Neural cell (in vitro differentiated cells): ENCODE measurements around the gene HERC3. TPM values are rescaled to one million over a fixed set of nuclear protein-coding genes. Genes with fewer than 3 reads are reported as not detected.

ENCODE experiments used
- H2AFZ ChIP-seq: fragments of 200-600, 300-800 bp; sonication (generic), shearing (Covaris generic); 2 replicates; pipeline ENCODE4 v1.6.0; 2014; ENCODE audit warnings: low read depth, mild to moderate bottlenecking, antibody characterized with exemption, low read length, moderate library complexity
- H3F3A ChIP-seq: fragments of 200-600 bp; shearing (Covaris generic); 2 replicates; pipeline ENCODE4 v1.6.1; 2016; ENCODE audit warnings: mild to moderate bottlenecking, moderate library complexity, mixed read lengths, antibody characterized with exemption, low read length; ENCODE audit not compliant: insufficient read depth, poor library complexity, severe bottlenecking
- H3K27ac ChIP-seq: fragments of 200-600, 300-800 bp; sonication (generic), shearing (Covaris generic); 2 replicates; pipeline ENCODE4 v1.5.1; 2014; ENCODE audit warnings: mild to moderate bottlenecking, low read length, moderate library complexity
- H3K27me3 ChIP-seq: fragments of 300-800, 200-600 bp; sonication (generic), shearing (Covaris generic); 2 replicates; pipeline ENCODE4 v1.6.0; 2014; ENCODE audit warnings: mild to moderate bottlenecking, low read depth, low read length, moderate library complexity; ENCODE audit not compliant: insufficient read depth
- H3K36me3 ChIP-seq: fragments of 300-800, 200-600 bp; sonication (generic), shearing (Covaris generic); 2 replicates; pipeline ENCODE4 v1.5.1; 2014; ENCODE audit warnings: mild to moderate bottlenecking, antibody characterized with exemption, low read length, moderate library complexity; ENCODE audit not compliant: insufficient read depth
- H3K4me2 ChIP-seq: fragments of 300-800, 200-600 bp; sonication (generic), shearing (Covaris generic); 2 replicates; pipeline ENCODE4 v1.6.0; 2014; ENCODE audit warnings: mild to moderate bottlenecking, low read length
- H3K4me3 ChIP-seq: fragments of 300-800, 200-600 bp; sonication (generic), shearing (Covaris generic); 2 replicates; pipeline ENCODE4 v1.5.1; 2014; ENCODE audit warnings: mild to moderate bottlenecking, low read length, moderate library complexity
- H3K79me2 ChIP-seq: fragments of 200-600 bp; shearing (Covaris generic); replicated peaks from 2 replicates; pipeline ENCODE4 v1.6.0; 2014; ENCODE audit warnings: mild to moderate bottlenecking, low read length, moderate library complexity; ENCODE audit not compliant: insufficient read depth
- H3K9ac ChIP-seq: fragments of 300-800, 200-600 bp; sonication (generic), shearing (Covaris generic); 2 replicates; pipeline ENCODE4 v1.6.1; 2016; ENCODE audit warnings: mild to moderate bottlenecking, low read length, mixed read lengths
- H3K9me2 ChIP-seq: fragments of 200-600 bp; shearing (Covaris generic); 2 replicates; pipeline ENCODE4 v1.6.1; 2016; ENCODE audit warnings: mild to moderate bottlenecking, low read length, mixed read lengths; ENCODE audit not compliant: insufficient read depth
- H3K9me3 ChIP-seq: fragments of 200-600, 300-800 bp; sonication (generic), shearing (Covaris generic); 2 replicates; pipeline ENCODE4 v1.6.1; 2016; ENCODE audit warnings: mild to moderate bottlenecking, mixed run types, low read length, moderate library complexity, mixed read lengths
- H4K20me1 ChIP-seq: fragments of 200-600 bp; shearing (Covaris generic); 2 replicates; pipeline ENCODE4 v1.6.1; 2016; ENCODE audit warnings: mild to moderate bottlenecking, mixed run types; ENCODE audit not compliant: insufficient read depth
- CTCF ChIP-seq: fragments of 450-650 bp; IDR thresholded peaks from 2 replicates; pipeline ENCODE4 v1.5.1; 2014; ENCODE audit warnings: antibody characterized with exemption, mild to moderate bottlenecking, moderate library complexity; ENCODE audit not compliant: poor library complexity, severe bottlenecking
- EP300 ChIP-seq: fragments of 450-650 bp; conservative IDR thresholded peaks from 2 replicates; pipeline ENCODE4 v1.6.1; 2014; ENCODE audit warnings: antibody characterized with exemption, mild to moderate bottlenecking, moderate library complexity; ENCODE audit not compliant: poor library complexity, severe bottlenecking
- EZH2 ChIP-seq: fragments of 200-600, 300-800 bp; shearing (Covaris generic), sonication (generic); IDR thresholded peaks from 2 replicates; pipeline ENCODE4 v1.6.1; 2014; ENCODE audit warnings: antibody characterized with exemption, low read length, borderline replicate concordance, mild to moderate bottlenecking; ENCODE audit not compliant: insufficient read depth, poor library complexity, severe bottlenecking
- MXI1 ChIP-seq: fragments of 450-650 bp; conservative IDR thresholded peaks from 2 replicates; pipeline ENCODE4 v1.6.1; 2014; ENCODE audit warnings: antibody characterized with exemption, mild to moderate bottlenecking; ENCODE audit not compliant: poor library complexity, severe bottlenecking
- POLR2AphosphoS5 ChIP-seq: IDR thresholded peaks from 2 replicates; pipeline ENCODE4 v1.6.1; 2012
- RAD21 ChIP-seq: fragments of 450-650 bp; conservative IDR thresholded peaks from 2 replicates; pipeline ENCODE4 v1.6.1; 2014; ENCODE audit warnings: antibody characterized with exemption, mild to moderate bottlenecking, moderate library complexity
- REST ChIP-seq: IDR thresholded peaks from 2 replicates; pipeline ENCODE4 v1.6.1; 2012; ENCODE audit warnings: borderline replicate concordance
- SMC3 ChIP-seq: fragments of 450-650 bp; conservative IDR thresholded peaks from 2 replicates; pipeline ENCODE4 v1.6.1; 2014; ENCODE audit warnings: antibody characterized with exemption, mild to moderate bottlenecking, moderate library complexity; ENCODE audit not compliant: poor library complexity
- TAF1 ChIP-seq: IDR thresholded peaks from 2 replicates; pipeline ENCODE4 v1.6.1; 2012; ENCODE audit warnings: low read depth
- polyA plus RNA-seq: library from polyadenylated mRNA; depleted of rRNA; stranded (reverse); fragments of >200 nt; gene quantifications from 2 replicates; pipeline ENCODE4 v1.2.3, GENCODE V29; 2014

HERC3 gene
- polyA plus RNA-seq, 1 donor from 2014 or later: 49.2 TPM

- no peaks in the 10 kb centered on the region for H3K36me3 ChIP-seq
- TF ChIP-seq EP300: no peak
- TF ChIP-seq MXI1: no peak
- TF ChIP-seq RAD21: no peak
- no peak for TF ChIP-seq EZH2
- no peak for TF ChIP-seq REST
- no peak for TF ChIP-seq POLR2AphosphoS5
- no peak for TF ChIP-seq SMC3
- no peak for TF ChIP-seq CTCF
- no peak for TF ChIP-seq TAF1
- no peak overlapping the region for H3K9ac ChIP-seq
- H3K27me3 ChIP-seq: no peaks in the 10 kb centered on the region
- H3F3A ChIP-seq: no peaks in the 10 kb centered on the region
- H3K4me2 ChIP-seq: no peak overlapping the region
- H3K9me2 ChIP-seq: no peaks in the 10 kb centered on the region
- H3K4me3 ChIP-seq: no peak overlapping the region
- H3K79me2 ChIP-seq: no peaks in the 10 kb centered on the region
- H4K20me1 ChIP-seq: no peaks in the 10 kb centered on the region
- H2AFZ ChIP-seq: no peak overlapping the region
- no peaks in the 10 kb centered on the region for H3K9me3 ChIP-seq
- no peak overlapping the region for H3K27ac ChIP-seq
These were observed 145.1 kb downstream of the HERC3 start for GRCh38 chr4:88737307-88737941.

GRCh38 chr4:88738180-88738579 is 145.9 kb downstream of the HERC3 start:
- Histone ChIP-seq H3K4me3 (no peak overlapping the region), H3K27ac (no peak overlapping the region), H3K79me2 (no peaks in the 10 kb centered on the region), H2AFZ (no peak overlapping the region), H3F3A (no peaks in the 10 kb centered on the region), H3K27me3 (no peaks in the 10 kb centered on the region), H4K20me1 (no peaks in the 10 kb centered on the region), H3K9me2 (no peaks in the 10 kb centered on the region), H3K4me2 (no peak overlapping the region), H3K9ac (no peak overlapping the region), H3K36me3 (no peaks in the 10 kb centered on the region), H3K9me3 (no peaks in the 10 kb centered on the region)
- no peak for TF ChIP-seq MXI1
- TF ChIP-seq EP300: no peak
- no peak for TF ChIP-seq CTCF
- no peak for TF ChIP-seq SMC3
- no peak for TF ChIP-seq REST
- TF ChIP-seq RAD21: no peak
- TF ChIP-seq EZH2: no peak
- TF ChIP-seq TAF1: no peak
- TF ChIP-seq POLR2AphosphoS5: peak; percentile 37
